HCT116 (cell line): ENCODE measurements around the gene NHLRC4. TPM values are rescaled to one million over a fixed set of nuclear protein-coding genes. Genes with fewer than 3 reads are reported as not detected.
"Not testable (repeated sequence)": the region's sequence is repeated elsewhere in the genome, so short reads cannot be mapped to it uniquely, and the experiment has no call there.

Experiments used
- ATAC-seq: fragments of 200-7000 bp; cut with Tn5 transposase; 2 replicates; pipeline ENCODE4 v1.9.1; 2020; ENCODE audit warnings: mild to moderate bottlenecking, moderate library complexity
- BruUV-seq: library from RNA; stranded (reverse); fragments of 400-500 nt; replicated peaks from 2 replicates; lab custom pipeline; 2021; lab: Mats Ljungman, UMichigan
- CTCF ChIA-PET: fragments of 300-600 bp; sonication (Branson Sonifier 250); formaldehyde crosslinking; loops from one replicate; lab custom pipeline; 2021; ENCODE audit warnings: antibody characterized with exemption; lab: Charles Lee
- POLR2A ChIA-PET: fragments of 300-600, 350-600 bp; sonication (Branson Sonifier 250); formaldehyde crosslinking; loops from one replicate; lab custom pipeline; 2021; ENCODE audit warnings: antibody characterized with exemption; lab: Charles Lee
- RAD21 ChIA-PET, 2 experiments: fragments of 300-600 bp; sonication (Branson Sonifier 250); formaldehyde crosslinking; loops; one replicate each; lab custom pipeline; 2023; ENCODE audit warnings: low total read pairs in 2 of 2; ENCODE audit not compliant: uncharacterized antibody in 2 of 2, unreplicated experiment in 2 of 2, low non-redundant PET in 1 of 2; lab: Charles Lee
- DNase-seq: peaks from one replicate; pipeline ENCODE4 v3.0.0-alpha.2; 2010; ENCODE audit warnings: low read depth, low spot score
- H2AFZ ChIP-seq: fragments of 200-600 bp; shearing (Covaris generic), sonication (generic); 2 replicates; pipeline ENCODE4 v1.6.1; 2017; ENCODE audit warnings: low read depth, mixed run types, mixed read lengths, antibody characterized with exemption, low read length; ENCODE audit not compliant: poor library complexity, severe bottlenecking
- H3K27ac ChIP-seq: 2 replicates; pipeline ENCODE4 v1.5.1; 2012; ENCODE audit warnings: low read depth, low read length
- H3K27me3 ChIP-seq: fragments of 200-600 bp; sonication (generic); 2 replicates; pipeline ENCODE4 v1.6.1; 2016; ENCODE audit warnings: mixed run types, low read length, mixed read lengths; ENCODE audit not compliant: insufficient read depth
- H3K36me3 ChIP-seq, 2 experiments: fragments of 200-500 bp in 1 of 2; fragments of 200-600 bp in 1 of 2; sonication (Bioruptor generic) in 1 of 2; sonication (generic) in 1 of 2; 2 replicates each; pipeline versions ENCODE4 v1.5.1 to v1.6.1; 2014 to 2016; ENCODE audit warnings: low read length in 2 of 2, inconsistent platforms in 1 of 2, mixed read lengths in 1 of 2, mixed run types in 1 of 2; ENCODE audit not compliant: insufficient read depth in 2 of 2, control insufficient read depth in 1 of 2
- H3K4me1 ChIP-seq, 2 experiments: fragments of 200-600 bp in 1 of 2; sonication (generic) in 1 of 2; 2 replicates each; pipeline versions ENCODE4 v1.5.1 to v1.6.1; 2012 to 2017; ENCODE audit warnings: low read length in 2 of 2, inconsistent platforms in 1 of 2, mild to moderate bottlenecking in 1 of 2, mixed read lengths in 1 of 2, mixed run types in 1 of 2, moderate library complexity in 1 of 2; ENCODE audit not compliant: insufficient read depth in 2 of 2, control insufficient read depth in 1 of 2
- H3K4me2 ChIP-seq: fragments of 200-600 bp; sonication (generic); 2 replicates; pipeline ENCODE4 v1.6.1; 2017; ENCODE audit warnings: mixed run types, low read length, mixed read lengths
- H3K4me3 ChIP-seq, 2 experiments: fragments of 200-600 bp in 1 of 2; sonication (generic) in 1 of 2; replicated peaks in 1 of 2; 2 replicates each; pipeline ENCODE4 v1.5.1; 2011 to 2016; ENCODE audit warnings: low read length in 2 of 2, control low read depth in 1 of 2, low read depth in 1 of 2, mild to moderate bottlenecking in 1 of 2, mixed read lengths in 1 of 2, mixed run types in 1 of 2
- H3K79me2 ChIP-seq: fragments of 200-600 bp; sonication (generic); 2 replicates; pipeline ENCODE4 v1.6.1; 2017; ENCODE audit warnings: mild to moderate bottlenecking, mixed run types, low read length, moderate library complexity, mixed read lengths; ENCODE audit not compliant: insufficient read depth
- H3K9ac ChIP-seq: fragments of 200-600 bp; sonication (generic); 2 replicates; pipeline ENCODE4 v1.6.1; 2016; ENCODE audit warnings: low read length, mixed read lengths
- H3K9me2 ChIP-seq: fragments of 200-600 bp; sonication (generic), shearing (Covaris generic); 2 replicates; pipeline ENCODE4 v1.6.1; 2017; ENCODE audit warnings: mixed run types, mild to moderate bottlenecking, moderate library complexity; ENCODE audit not compliant: insufficient read depth
- H3K9me3 ChIP-seq, 2 experiments: fragments of 200-500 bp in 1 of 2; fragments of 200-600 bp in 1 of 2; sonication (Bioruptor generic) in 1 of 2; sonication (generic) in 1 of 2; 2 replicates each; pipeline ENCODE4 v1.6.1; 2014 to 2017; ENCODE audit warnings: low read length in 2 of 2, mixed read lengths in 2 of 2, inconsistent platforms in 1 of 2, low read depth in 1 of 2, mild to moderate bottlenecking in 1 of 2, mixed run types in 1 of 2, moderate library complexity in 1 of 2; ENCODE audit not compliant: control insufficient read depth in 1 of 2, insufficient read depth in 1 of 2
- H4K20me1 ChIP-seq: fragments of 200-600 bp; sonication (generic), shearing (Covaris generic); 2 replicates; pipeline ENCODE4 v1.6.1; 2017; ENCODE audit warnings: mixed run types, mild to moderate bottlenecking, moderate library complexity; ENCODE audit not compliant: insufficient read depth
- CBX3 ChIP-seq: IDR thresholded peaks from 2 replicates; pipeline ENCODE4 v1.6.1; 2012; ENCODE audit warnings: low read depth
- CTCF ChIP-seq, 3 experiments: fragments of 200-600 bp in 1 of 3; sonication (generic) in 1 of 3; IDR thresholded peaks in 2 of 3; conservative IDR thresholded peaks in 1 of 3; 2 replicates each; pipeline ENCODE4 v1.5.1; 2012 to 2017; ENCODE audit warnings: low read depth in 2 of 3, low read length in 2 of 3, antibody characterized with exemption in 1 of 3, borderline replicate concordance in 1 of 3, control low read depth in 1 of 3, mild to moderate bottlenecking in 1 of 3, mixed read lengths in 1 of 3, mixed run types in 1 of 3, moderate library complexity in 1 of 3; ENCODE audit not compliant: insufficient read depth in 1 of 3
- EZH2 ChIP-seq: fragments of 200-600 bp; sonication (generic); IDR thresholded peaks from 2 replicates; pipeline ENCODE4 v1.6.1; 2017; ENCODE audit warnings: antibody characterized with exemption, mixed run types
- JUND ChIP-seq: IDR thresholded peaks from 2 replicates; pipeline ENCODE4 v1.6.1; 2012
- intact Hi-C: fragments of 100-400 bp; cut with micrococcal nuclease; formaldehyde crosslinking; loops from 2 replicates; pipeline ENCODE4 v1.10.0; 2022
- total RNA-seq: library from RNA; stranded (reverse); gene quantifications from one replicate; pipeline ENCODE4 v1.2.1, GENCODE V29; 2021; ENCODE audit not compliant: unreplicated experiment
- TF ChIP-seq, protein P1 (sequence below): IDR thresholded peaks from 2 replicates; pipeline ENCODE4 v1.6.1; 2012

The NHLRC4 gene
- total RNA-seq, 1 experiment from 2014 or later = 0.22 TPM

- TF ChIP-seq CTCF (IDR thresholded peaks at IDR 0.05 in 2 of 3, conservative IDR thresholded peaks at IDR 0.05 in 1 of 3; ENCODE audit: borderline replicate concordance in 1 of 3, insufficient read depth in 1 of 3, low read depth in 2 of 3, low read length in 2 of 3) = no peak
- no peak for TF ChIP-seq EZH2
- TF ChIP-seq, protein P1, sequence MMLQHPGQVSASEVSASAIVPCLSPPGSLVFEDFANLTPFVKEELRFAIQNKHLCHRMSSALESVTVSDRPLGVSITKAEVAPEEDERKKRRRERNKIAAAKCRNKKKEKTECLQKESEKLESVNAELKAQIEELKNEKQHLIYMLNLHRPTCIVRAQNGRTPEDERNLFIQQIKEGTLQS = no peak
- TF ChIP-seq CBX3 = no peak
- no peak for TF ChIP-seq JUND
These were observed 29.9 kb downstream of the NHLRC4 start (continued) for GRCh38 chr16:596736-597060.

DNA sequence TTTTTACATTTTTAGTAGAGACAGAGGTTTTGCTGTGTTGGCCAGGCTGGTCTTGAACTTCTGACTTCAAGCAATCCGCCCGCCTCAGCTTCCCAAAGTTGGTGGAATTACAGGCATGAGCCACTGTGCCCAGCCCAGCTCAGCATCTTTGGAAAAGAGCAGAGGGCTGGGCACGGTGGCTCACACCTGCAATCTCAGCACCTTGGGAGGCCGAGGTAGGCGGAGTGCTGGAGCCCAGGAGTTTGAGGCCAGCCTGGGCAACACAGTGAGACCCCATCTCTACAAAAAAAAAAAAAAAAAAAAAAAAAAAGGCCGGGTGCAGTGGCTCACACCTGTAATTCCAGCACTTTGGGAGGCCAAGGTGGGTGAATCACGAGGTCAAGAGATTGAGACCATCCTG lies 30.9 kb downstream of the NHLRC4 start:
- H3K9me3 ChIP-seq, H3K9me2 ChIP-seq, H3K36me3 ChIP-seq, H3K4me3 ChIP-seq, H3K27me3 ChIP-seq, RAD21 ChIA-PET, DNase-seq, H3K4me2 ChIP-seq, ATAC-seq, CTCF ChIA-PET, BruUV-seq, H3K27ac ChIP-seq, intact Hi-C loops, POLR2A ChIA-PET, H2AFZ ChIP-seq, H4K20me1 ChIP-seq, H3K9ac ChIP-seq: not testable (repeated sequence)
- peaks cover 15% of the 10 kb centered on the region; the same call in 1 of the 2 replicates for H3K79me2 ChIP-seq
- H3K4me1 ChIP-seq = peaks cover 16 to 18% of the 10 kb centered on the region in 2 experiments
